Measurements from ENCODE around the gene ACE.

The ACE gene

DNA sequence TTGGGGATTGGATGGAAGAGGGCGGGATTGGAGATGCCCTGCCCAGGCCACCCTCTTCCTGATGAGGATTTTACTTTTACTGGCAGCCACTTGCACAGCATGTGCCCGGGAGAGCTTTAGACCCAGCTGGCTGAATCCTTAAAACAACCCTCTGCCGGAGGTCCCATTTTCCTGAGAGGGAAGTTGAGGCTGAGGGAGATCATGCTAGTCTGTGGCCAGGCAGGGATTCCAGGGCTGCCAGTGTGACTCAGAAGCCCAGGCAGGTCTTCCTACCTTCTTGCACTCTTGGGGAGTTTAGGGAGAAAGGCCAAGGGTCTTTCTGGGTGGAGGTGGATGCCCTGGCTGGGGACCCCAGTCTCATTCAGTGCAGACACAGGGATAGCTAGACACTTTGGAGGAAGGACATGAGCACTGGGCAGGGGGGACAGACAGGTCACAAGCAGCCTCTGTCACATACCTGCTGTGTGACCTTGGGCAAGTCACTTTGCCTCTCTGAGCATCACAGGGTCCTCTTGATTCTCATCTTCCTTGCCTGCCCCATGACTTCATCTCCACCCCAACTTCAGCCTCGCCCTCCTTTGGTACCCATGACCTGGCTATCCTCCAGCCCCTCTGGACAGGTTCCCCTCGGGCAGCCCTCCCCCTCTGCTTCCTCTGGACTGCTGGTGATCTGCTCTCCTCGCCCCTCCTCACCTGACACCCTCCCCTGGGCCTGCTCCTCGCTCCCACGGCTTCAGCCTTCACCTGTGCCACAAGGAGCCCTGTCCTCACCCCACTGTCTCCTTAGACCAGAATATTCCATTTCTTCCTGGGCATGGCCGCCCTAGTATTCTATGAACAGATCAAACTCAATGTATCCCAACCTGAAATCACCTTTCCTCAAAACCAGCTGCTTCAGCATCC lies 62.1 kb downstream of the ACE start:
- no peak for DNase-seq

DNA sequence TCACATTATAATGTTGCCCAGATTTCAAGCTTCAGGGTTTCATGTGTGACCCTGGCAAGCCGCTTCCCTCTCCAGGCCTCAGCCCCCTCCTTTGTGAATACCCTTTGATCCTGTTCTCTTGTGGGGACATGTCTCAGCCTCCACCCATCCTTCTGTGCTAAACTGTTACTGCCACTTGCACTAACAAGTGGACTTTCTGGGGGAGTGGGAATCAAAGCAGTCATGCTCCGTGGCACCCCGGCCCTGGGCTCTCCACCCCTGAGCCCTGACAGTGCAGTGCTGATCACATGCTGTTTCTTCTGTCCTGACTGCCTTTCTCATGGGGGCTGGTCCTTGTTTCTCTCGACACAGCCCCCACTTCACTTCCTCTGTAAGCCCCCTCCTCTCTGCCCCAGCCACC lies 63.7 kb downstream of the ACE start:
- no peak for DNase-seq

DNA sequence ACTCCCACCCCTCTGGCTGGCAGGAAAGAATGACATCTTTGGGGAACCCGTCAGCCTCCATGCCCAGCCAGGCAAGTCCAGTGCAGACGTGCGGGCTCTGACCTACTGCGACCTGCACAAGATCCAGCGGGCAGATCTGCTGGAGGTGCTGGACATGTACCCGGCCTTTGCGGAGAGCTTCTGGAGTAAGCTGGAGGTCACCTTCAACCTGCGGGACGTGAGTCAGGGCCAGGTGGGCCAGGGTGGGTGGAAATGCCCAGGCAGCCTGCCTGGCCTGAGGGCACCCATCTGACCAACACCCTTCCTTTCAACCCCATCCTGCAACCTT lies 65.3 kb downstream of the ACE start:
- no peak for DNase-seq

DNA sequence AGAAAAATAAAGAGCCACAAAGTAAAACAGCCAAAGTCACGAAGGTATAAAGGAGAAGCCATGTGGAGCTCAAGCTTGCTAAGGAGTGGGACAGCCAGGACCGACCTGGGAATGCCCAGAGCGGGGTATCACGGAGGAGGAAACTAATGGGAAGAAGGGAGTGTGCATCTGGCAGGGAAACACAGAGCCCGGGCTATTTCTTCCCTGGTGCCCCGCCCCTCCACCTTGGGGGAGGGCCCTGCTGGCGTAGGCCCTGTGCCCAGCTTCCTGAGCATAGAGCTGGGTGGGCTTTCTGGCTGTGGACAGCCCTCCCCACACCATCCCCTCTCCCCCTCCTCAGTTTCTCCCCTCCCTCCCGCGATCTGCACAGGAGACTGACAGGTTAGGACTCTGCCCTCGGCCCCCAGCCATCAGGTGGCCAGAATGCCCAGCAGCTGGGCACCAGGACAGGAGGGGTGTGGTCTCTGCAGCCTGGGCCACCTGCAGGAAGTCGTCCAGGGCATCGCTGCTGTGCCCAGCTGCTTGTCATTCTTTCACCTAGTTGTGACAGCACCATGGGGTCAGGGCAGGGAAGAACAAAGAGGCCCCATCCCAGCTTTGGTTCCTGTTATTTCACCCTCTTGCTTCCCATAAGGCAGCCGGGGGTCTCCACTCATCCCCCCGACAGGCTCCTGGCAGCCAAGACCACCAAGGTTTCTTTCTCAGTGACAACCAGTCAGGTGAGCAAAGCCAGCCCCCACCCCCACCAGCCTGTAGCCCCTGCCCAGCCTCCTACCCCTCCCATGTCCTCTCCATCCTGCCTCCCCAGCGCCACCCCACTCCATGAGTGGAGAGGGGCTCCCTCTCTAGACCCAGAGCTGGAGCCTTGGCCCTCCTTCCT lies 66.3 kb downstream of the ACE start:
- no peak for DNase-seq

DNA sequence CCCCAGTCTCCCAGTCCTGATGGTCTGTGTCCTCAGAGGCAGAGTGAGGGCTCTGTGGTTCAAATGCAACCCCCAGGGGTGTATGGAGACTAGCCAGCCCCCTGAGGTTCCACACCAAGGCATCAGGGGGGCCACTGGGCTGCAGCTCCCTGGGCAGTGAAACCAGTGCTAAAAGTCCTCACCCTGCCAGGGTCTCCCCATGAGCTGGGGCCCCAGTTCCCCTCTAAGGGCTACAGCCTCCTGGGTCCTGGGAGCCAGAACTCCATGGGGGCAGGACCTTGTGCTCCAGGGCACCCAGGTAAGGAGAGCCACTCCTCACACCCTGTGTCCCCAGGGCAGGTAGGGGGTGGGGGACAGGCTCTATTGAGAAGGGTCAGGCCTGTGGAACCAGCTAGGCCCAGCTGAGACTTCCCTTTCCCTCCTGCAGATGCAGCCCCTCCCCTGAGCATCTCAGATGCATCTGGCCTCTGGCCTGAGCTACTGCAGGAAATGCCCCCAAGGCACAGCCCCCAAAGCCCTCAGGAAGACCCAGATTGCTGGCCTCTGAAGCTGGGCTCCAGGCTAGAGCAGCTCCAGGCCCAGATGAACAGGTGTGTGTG lies 67.1 kb downstream of the ACE start:
- DNase-seq: no peak

DNA sequence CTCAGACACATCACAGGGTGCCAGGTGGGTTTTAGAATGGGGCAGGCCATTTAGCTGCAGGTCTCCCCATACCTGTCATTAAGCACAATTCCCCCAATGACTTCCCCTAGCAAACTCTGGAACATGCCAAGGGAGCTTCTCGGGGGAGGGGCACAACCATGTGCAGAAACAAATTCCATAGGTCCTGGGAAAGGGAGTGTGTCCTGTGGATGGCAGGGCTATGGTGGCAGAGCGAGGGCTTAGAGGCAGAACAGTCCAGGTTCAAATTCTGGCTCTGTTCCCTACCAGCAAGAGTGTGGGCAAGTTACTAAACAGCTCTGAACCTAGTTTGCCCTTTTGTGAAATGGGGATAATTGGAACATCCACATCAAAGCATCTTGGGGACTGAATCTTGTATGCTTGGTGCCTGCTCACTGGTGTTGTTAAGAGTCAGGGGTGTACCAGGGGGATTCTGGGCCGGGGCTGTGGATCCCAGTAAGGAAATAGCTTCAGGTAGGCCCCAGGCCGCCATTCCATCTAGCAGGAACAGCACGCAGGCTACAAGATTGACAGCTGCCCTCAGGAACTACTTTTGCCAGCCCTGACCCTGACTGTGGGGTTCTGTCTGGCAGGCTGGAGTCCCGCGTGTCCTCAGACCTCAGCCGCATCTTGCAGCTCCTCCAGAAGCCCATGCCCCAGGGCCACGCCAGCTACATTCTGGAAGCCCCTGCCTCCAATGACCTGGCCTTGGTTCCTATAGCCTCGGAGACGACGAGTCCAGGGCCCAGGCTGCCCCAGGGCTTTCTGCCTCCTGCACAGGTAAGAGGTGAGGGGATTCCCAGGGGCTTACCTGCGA lies 67.8 kb downstream of the ACE start:
- DNase-seq: no peak

DNA sequence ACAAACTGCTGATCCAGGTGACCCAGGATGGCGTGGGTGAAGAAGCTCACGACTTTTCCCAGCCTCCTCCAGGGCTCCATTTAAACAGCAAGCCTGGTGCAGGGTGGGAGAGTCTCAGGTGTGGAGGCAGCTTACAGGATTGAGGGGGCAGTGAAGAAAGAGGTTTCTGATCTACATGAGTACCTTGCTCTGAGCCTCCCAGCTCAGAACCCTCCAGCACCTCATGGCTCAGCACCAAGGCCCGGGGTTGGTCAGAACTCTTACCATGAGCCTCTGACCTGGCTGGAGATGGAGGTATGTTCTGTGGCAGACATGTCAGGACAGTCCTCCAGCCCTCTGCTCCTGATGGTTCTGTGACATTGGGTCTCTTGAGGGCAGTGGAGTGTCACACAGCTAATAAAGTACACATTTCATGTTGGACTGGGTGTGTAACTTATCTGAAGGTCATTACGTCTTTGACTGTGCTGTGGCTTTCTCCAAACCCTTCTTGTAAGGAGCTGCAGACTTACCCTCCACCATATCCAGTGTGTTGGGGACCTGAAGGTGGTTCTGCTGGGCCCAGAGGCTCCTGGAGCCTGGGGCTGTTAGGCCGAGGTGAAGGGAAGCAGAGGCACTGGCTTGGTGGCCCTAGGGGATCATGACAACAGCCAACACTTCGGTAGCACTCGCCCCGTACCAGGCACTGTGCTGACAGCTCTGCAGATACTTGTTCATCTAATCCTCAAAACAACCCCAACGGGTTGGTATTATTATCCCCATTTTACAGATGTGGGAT lies 69.6 kb downstream of the ACE start:
- no peak for DNase-seq

DNA sequence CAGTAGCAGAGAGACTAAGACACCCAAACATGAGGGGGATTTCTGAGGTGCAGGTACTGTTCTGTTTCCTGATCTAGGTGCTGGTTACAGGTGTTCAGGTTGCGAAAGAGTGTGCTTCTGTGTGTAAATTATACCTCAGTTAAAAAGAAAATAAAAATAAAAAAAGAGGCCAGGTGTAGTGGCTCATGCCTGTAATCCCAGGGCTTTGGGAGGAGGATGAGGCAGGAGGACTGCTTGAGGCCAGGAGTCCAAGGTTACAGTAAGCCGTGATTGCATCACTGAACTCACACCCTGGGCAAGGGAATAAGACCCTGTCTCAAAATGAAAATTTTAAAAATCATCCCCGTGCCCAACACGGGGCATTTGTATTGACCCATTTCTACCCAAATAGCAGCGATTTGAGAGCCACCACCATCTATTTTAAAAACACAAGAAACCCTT lies 70.2 kb downstream of the ACE start:
- DNase-seq: no peak
